GM23338 (cell line): ENCODE data around the gene LCE5A.

Experiments used
- CREB1 ChIP-seq: fragments of 250-450 bp; sonication (Bioruptor Pico); IDR thresholded peaks from 2 replicates; pipeline ENCODE4 v1.5.0; 2020; ENCODE audit warnings: low read depth, mild to moderate bottlenecking, moderate library complexity
- EZH2 ChIP-seq: fragments of 200-600 bp; sonication (generic); IDR thresholded peaks from one replicate; pipeline ENCODE4 v1.8.0; 2017; ENCODE audit warnings: antibody characterized with exemption, mild to moderate bottlenecking, low read depth; ENCODE audit not compliant: unreplicated experiment
- EZH2phosphoT487 ChIP-seq: fragments of 200-600 bp; sonication (generic); IDR thresholded peaks from one replicate; pipeline ENCODE4 v1.8.1; 2018; ENCODE audit warnings: antibody characterized with exemption; ENCODE audit not compliant: unreplicated experiment
- JUNB ChIP-seq: IDR thresholded peaks from one replicate; pipeline ENCODE4 v1.6.1; 2016; ENCODE audit warnings: antibody characterized with exemption; ENCODE audit not compliant: unreplicated experiment
- NANOG ChIP-seq: IDR thresholded peaks from 2 replicates; pipeline ENCODE4 v1.6.1; 2016; ENCODE audit warnings: antibody characterized with exemption, borderline replicate concordance
- POLR2AphosphoS5 ChIP-seq: IDR thresholded peaks from 2 replicates; pipeline ENCODE4 v1.6.1; 2016; ENCODE audit warnings: antibody characterized with exemption, low read depth
- REST ChIP-seq: IDR thresholded peaks from one replicate; pipeline ENCODE4 v1.6.1; 2018; ENCODE audit warnings: antibody characterized with exemption; ENCODE audit not compliant: unreplicated experiment
- ZNF114 ChIP-seq: fragments of 250-450 bp; sonication (Bioruptor Pico); IDR thresholded peaks from 2 replicates; pipeline ENCODE4 v1.5.0; 2020; ENCODE audit warnings: mild to moderate bottlenecking, moderate library complexity
- ZNF331 ChIP-seq: fragments of 250-450 bp; sonication (Bioruptor Pico); IDR thresholded peaks from 2 replicates; pipeline ENCODE4 v1.5.0; 2020; ENCODE audit warnings: low read depth, mild to moderate bottlenecking, moderate library complexity
- TF ChIP-seq, protein P1 (sequence below), 2 experiments: fragments of 200-600 bp in 1 of 2; sonication (generic) in 1 of 2; conservative IDR thresholded peaks; 2 replicates each; pipeline versions ENCODE4 v1.5.1 to v1.6.1; 2016 to 2017; ENCODE audit warnings: antibody characterized with exemption in 2 of 2, low read depth in 2 of 2, mild to moderate bottlenecking in 2 of 2, moderate library complexity in 1 of 2
- TF ChIP-seq, protein P2 (sequence below): fragments of 250-450 bp; sonication (Bioruptor Pico); IDR thresholded peaks from 2 replicates; pipeline ENCODE4 v1.5.0; 2020; ENCODE audit warnings: mild to moderate bottlenecking, moderate library complexity

DNA sequence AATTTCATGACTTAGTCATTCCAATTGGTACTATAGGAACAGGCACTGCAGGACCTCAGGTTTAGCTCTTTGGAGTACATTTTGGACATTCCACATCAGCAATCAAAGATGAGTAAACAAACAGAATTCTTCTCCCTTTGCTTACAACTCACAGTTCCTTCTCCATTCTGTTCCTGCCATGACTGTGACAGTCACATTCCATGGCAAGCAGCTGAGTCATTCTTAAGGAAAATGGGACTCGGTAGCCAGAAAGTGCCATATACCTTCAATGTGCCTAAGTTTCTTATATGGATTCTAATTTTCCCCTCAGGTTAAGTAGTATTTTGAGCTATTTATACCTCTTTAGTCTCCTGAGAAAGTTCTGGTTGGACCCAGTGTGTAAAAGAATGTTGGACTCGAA is 29.3 kb downstream of the LCE5A start:
- TF ChIP-seq EZH2 (no peak), POLR2AphosphoS5 (no peak), JUNB (no peak), EZH2phosphoT487 (no peak), CREB1 (CRISPR knock-in tag) (no peak), REST (no peak), ZNF331 (no peak), NANOG (no peak), ZNF114 (CRISPR knock-in tag) (no peak)
- TF ChIP-seq, protein P1, sequence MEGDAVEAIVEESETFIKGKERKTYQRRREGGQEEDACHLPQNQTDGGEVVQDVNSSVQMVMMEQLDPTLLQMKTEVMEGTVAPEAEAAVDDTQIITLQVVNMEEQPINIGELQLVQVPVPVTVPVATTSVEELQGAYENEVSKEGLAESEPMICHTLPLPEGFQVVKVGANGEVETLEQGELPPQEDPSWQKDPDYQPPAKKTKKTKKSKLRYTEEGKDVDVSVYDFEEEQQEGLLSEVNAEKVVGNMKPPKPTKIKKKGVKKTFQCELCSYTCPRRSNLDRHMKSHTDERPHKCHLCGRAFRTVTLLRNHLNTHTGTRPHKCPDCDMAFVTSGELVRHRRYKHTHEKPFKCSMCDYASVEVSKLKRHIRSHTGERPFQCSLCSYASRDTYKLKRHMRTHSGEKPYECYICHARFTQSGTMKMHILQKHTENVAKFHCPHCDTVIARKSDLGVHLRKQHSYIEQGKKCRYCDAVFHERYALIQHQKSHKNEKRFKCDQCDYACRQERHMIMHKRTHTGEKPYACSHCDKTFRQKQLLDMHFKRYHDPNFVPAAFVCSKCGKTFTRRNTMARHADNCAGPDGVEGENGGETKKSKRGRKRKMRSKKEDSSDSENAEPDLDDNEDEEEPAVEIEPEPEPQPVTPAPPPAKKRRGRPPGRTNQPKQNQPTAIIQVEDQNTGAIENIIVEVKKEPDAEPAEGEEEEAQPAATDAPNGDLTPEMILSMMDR (conservative IDR thresholded peaks at IDR 0.05; ENCODE audit: low read depth in 2 of 2), result no peak
- TF ChIP-seq, protein P2, sequence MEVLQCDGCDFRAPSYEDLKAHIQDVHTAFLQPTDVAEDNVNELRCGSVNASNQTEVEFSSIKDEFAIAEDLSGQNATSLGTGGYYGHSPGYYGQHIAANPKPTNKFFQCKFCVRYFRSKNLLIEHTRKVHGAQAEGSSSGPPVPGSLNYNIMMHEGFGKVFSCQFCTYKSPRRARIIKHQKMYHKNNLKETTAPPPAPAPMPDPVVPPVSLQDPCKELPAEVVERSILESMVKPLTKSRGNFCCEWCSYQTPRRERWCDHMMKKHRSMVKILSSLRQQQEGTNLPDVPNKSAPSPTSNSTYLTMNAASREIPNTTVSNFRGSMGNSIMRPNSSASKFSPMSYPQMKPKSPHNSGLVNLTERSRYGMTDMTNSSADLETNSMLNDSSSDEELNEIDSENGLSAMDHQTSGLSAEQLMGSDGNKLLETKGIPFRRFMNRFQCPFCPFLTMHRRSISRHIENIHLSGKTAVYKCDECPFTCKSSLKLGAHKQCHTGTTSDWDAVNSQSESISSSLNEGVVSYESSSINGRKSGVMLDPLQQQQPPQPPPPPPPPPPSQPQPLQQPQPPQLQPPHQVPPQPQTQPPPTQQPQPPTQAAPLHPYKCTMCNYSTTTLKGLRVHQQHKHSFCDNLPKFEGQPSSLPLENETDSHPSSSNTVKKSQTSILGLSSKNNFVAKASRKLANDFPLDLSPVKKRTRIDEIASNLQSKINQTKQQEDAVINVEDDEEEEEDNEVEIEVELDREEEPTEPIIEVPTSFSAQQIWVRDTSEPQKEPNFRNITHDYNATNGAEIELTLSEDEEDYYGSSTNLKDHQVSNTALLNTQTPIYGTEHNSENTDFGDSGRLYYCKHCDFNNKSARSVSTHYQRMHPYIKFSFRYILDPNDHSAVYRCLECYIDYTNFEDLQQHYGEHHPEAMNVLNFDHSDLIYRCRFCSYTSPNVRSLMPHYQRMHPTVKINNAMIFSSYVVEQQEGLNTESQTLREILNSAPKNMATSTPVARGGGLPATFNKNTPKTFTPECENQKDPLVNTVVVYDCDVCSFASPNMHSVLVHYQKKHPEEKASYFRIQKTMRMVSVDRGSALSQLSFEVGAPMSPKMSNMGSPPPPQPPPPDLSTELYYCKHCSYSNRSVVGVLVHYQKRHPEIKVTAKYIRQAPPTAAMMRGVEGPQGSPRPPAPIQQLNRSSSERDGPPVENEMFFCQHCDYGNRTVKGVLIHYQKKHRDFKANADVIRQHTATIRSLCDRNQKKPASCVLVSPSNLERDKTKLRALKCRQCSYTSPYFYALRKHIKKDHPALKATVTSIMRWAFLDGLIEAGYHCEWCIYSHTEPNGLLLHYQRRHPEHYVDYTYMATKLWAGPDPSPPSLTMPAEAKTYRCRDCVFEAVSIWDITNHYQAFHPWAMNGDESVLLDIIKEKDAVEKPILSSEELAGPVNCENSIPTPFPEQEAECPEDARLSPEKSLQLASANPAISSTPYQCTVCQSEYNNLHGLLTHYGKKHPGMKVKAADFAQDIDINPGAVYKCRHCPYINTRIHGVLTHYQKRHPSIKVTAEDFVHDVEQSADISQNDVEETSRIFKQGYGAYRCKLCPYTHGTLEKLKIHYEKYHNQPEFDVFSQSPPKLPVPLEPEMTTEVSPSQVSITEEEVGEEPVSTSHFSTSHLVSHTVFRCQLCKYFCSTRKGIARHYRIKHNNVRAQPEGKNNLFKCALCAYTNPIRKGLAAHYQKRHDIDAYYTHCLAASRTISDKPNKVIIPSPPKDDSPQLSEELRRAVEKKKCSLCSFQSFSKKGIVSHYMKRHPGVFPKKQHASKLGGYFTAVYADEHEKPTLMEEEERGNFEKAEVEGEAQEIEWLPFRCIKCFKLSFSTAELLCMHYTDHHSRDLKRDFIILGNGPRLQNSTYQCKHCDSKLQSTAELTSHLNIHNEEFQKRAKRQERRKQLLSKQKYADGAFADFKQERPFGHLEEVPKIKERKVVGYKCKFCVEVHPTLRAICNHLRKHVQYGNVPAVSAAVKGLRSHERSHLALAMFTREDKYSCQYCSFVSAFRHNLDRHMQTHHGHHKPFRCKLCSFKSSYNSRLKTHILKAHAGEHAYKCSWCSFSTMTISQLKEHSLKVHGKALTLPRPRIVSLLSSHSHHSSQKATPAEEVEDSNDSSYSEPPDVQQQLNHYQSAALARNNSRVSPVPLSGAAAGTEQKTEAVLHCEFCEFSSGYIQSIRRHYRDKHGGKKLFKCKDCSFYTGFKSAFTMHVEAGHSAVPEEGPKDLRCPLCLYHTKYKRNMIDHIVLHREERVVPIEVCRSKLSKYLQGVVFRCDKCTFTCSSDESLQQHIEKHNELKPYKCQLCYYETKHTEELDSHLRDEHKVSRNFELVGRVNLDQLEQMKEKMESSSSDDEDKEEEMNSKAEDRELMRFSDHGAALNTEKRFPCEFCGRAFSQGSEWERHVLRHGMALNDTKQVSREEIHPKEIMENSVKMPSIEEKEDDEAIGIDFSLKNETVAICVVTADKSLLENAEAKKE (CRISPR knock-in tag), result no peak
